GM21786 (cell line): ENCODE data around the gene TMEM17.

Source experiments
- ATAC-seq: cut with Tn5 transposase; IDR thresholded peaks from one replicate; pipeline ENCODE4 v1.9.1; 2021; ENCODE audit not compliant: unreplicated experiment

Gene TMEM17

DNA sequence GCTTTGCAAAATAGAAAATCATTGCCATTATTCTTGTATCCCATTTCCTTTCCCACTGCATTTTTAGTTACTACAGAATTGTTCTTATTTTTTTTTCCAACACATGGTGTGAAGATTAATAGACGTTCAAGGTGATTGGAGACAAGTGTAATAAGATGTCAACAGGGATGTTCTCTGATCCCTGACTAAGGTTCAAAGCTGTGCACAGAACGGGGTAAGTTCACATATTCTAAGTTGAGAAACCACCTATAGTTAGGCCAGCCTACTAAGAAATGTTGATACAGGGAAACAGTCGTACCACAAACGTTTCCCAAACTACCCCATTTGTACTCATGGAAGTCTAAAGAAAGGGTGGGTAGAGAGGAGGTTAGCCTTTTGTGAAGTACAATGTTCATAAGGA, 6.4 kb upstream of the TMEM17 start:
- no peak for ATAC-seq

DNA sequence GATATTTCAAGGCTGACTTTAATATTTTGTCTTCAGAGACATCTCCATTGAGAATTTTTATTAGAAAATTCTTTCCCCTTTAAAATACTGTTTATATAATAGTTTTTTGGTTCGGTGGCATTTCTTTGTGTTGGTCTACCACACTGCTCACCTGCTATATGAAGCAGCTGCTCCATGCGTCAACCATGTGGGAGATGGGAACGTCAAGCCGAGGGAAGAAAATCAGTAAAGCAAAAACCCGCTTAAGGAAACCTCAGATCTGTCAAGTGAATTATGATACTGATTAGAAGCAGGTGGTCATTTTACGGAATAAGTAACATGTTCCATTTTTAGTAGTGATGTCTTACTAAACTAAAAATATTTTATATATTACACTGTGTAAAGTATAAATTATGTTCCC, 5.6 kb upstream of the TMEM17 start:
- no peak for ATAC-seq

DNA sequence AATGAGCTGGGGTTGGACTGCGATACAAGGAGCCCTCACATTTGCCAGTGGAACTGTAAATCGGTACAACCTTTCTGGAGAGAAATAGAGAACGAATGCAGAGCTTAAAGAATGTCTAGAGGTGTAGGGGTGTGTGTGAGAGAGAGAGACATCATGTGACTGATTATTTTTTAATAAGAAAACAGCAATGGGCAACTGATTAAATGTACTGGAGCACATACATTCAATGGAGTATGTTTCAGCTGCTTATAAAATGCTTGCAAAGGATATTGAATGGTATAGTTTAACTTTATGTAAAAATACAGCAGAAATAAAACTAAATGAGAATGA, 391 bp upstream of the TMEM17 start:
- ATAC-seq: peak; percentile 35

DNA sequence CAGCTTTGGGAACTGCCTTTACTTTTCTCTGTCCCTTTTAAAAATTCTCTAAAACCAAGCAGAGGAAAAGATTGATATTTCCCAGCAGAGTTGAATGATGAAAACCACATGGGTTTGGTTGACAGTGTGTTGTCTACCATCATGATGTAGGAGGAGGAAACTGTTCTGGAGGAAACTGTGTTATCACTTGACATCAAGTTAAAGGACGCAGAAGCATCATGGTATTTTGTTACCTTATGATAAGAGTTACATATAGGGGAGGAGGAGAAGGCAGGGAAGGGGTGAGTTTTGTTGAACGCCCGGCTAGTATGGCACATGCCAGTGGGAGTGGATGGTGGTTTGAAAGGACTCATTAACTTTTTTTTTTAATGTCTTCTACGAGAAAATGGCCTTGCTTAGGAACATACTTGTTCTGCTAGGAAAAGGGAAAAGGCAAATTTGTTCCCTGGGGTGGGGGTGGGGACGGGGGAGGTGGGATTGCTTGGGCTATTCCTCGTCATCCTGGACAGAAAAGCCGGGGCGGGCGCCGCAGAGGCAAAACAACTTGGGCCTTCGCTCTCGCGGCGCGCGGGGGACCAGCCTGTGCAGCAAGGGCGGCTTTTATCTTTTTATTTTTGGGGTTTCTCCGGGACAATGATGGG, 766 bp downstream of the TMEM17 start:
- no peak for ATAC-seq

DNA sequence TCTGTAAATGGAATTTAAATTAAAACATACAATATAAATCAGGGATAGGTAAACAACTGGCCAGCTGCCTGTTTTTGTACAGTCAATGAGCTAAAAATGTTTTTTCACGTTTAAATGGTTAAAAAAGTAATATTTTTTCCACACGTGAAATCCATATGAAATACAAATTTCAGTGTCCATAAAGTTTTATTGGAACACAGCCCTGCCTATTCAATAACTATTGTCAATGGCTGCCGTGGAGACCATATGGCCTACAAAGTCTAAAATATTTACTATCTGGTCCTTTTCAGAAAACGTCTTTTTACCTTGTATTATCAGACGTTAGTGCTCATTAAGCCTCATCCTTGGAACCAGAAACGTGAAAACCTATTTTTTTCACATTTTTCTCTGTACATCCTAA, 1.3 kb downstream of the TMEM17 start:
- ATAC-seq: no peak

DNA sequence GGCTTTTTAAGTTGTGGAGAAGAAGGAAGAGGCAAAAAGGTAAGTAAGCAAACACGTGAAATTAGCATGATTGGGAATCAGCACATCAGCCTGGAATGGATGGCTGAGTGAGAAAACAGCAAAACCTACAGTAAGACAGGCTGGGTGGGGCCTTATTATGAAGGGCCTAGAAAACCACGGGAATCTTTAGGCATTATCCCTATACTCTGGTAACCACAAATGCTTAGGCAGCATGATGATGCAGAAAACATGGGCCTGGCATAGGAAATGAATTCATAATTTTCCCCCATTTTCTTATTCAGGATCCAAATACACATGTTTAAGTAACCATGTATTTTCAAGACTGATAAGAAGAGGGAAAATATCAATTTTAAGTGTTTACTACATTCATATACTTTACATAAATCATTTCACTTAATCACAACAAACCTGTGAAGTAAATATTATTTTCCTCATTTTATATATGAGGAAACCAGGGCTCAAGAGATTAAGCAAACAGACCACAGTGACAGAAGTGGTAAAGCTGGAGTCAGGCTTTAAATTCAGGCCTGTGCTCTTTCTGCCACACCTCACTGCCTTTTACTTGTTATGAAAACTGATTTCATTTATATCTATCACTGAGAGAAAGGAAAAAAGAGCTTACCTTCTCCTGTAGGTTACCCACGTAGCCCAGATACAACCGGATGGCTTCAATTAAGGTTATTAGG, 4.0 kb downstream of the TMEM17 start:
- ATAC-seq: no peak

DNA sequence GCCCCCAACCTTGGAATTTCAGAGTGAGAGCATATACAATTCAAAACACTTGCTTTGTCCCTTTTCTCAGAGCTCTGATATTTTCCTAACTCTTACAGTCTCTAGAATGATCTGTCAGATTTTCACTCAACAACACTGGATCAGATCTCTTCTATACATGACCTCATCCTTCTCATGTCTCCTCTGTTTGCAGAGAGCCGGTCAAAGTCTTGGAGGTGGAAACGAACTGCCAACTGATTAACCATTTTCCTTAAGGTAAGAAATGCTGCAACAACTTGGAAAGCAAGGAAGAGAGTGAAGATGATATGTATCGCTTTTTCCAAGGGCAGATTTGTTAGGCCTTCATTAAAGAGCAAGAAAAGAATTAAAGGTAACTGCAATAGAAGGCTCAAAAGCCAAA, 4.9 kb downstream of the TMEM17 start:
- ATAC-seq: no peak

DNA sequence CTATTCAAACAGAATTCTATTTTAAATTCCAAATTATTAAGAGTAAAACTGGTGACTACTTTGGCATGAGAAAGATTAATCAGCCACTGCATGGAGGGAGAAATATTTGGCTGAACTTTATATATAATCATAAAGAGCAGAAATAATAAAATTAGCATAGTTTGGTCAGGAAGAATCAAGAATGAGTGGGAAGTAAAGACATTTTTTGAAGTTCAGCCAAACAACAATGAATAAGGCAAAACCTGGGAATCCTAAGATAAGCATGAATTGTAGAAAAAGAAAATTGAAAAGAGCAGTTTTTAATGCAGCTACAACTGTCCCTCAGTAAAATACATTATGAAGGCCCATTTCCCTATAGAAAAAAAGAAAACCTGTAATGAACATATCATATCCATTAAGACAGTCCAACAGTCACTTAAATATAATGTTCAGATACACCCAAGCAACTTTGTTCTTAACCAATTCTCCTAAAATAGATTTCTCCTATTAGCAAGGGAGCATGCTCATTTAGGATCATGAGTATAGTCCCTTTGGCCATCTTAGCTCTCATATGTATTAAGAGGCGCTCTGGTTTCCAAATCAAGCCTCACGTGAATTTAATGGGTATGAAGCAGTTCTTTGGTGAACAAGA, 6.5 kb downstream of the TMEM17 start:
- ATAC-seq: no peak

DNA sequence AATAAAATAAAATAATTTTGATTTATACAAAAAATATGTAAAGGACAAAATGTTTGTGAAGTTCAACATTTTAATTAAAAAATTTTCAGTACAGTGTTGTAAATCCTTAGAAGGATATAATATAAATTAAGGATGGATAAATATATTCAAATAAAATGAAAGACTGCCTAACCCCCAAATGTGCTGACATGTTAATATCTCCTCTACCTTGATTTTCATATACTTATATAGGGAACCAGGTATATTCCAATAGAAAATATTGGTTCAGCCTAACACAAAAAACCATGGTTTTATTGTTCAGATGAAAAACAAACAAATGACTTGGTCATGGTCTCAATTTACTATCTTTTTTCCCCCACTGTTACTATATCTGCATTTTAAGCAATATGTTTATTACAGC, 7.3 kb downstream of the TMEM17 start:
- no peak for ATAC-seq

DNA sequence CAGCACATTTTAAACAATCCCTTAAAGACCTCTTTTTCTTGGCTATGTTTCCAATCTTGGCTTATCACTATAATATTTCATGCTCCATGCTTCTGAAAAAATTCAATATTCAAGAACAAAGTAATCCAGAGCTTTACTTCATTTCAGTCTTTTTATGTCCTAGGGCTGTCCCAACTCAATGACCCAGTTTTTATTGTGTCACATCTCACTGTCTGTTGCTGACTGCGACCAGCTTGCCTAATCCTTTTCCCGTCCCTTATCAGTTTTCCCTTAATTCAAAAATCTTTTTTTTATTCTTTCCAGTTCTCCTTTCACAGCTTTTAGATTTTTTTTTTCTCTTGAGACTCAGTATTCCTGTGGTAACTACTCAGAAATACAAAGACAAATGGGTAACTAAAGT, 10.2 kb downstream of the TMEM17 start:
- no peak for ATAC-seq

DNA sequence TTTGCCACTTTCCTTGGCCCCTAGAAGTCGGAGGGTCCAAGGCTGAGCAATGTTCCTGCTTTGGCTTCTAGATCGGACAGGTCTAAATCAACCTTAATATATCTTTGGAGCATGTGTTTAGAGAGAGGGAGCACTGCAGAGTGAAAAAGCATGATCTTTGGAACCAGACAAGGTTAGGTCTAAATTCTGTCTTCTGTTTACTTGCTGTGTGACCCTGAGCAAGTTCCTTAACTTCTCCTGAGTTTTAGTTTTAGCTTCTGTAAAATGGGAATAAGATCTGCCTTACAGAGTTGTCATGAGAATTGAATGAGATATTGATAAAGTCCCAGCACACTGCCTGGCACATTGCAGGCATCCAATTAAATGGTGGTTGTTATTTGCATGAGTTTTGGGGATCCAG, 13.9 kb downstream of the TMEM17 start:
- ATAC-seq: no peak

DNA sequence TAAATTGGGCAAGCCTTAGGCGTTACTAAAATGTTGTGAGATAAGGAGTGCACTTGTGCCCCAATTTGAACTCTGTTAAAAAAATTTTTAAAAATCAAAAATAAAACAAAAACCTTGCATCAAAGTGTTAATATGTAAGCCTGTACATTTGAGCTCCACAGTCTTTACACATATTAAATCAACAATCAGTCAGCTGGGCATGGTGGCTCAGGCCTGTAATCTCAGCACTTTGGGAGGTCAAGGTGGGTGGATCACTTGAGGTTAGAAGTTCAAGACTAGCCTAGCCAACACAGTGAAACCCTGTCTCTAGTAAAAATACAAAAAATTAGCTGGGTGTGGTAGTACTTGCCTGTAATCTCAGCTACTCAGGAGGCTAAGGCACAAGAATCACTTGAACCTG, 16.3 kb downstream of the TMEM17 start:
- ATAC-seq: no peak

DNA sequence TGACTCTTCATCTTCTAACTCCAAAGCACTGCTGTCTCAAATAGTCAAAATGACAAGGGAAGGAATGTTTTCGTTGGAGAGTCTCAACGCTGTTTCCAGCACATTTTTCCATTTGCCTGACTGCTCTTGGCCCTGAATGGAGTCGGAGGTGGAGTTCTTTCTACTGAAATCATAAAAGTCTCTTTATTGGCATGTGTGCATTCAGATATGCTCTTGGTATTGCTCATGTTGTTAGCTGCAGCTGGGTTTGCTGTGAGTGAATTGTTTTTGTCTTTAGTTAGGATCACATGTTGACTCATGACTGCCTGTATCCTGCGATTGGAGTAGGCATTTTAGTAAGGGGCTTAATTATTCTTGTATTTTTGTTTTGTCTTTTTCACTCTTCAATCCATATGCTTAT, 16.8 kb downstream of the TMEM17 start:
- no peak for ATAC-seq

DNA sequence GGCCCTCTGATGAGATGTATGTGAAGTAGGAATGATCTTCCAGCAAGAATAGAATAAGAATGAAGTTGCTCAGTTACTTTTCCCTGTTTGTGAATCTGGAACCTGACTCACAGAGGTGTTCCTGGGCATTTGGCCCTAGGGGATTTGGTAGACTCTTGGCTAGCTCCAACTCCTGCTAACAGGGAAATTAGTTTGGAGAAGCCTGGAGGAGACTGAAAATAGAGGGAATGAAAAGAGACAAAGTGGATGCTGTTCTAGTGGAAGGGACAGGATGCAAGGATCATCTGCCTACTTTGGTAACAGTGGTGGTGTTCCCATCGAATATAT, 19.6 kb downstream of the TMEM17 start:
- ATAC-seq: no peak

DNA sequence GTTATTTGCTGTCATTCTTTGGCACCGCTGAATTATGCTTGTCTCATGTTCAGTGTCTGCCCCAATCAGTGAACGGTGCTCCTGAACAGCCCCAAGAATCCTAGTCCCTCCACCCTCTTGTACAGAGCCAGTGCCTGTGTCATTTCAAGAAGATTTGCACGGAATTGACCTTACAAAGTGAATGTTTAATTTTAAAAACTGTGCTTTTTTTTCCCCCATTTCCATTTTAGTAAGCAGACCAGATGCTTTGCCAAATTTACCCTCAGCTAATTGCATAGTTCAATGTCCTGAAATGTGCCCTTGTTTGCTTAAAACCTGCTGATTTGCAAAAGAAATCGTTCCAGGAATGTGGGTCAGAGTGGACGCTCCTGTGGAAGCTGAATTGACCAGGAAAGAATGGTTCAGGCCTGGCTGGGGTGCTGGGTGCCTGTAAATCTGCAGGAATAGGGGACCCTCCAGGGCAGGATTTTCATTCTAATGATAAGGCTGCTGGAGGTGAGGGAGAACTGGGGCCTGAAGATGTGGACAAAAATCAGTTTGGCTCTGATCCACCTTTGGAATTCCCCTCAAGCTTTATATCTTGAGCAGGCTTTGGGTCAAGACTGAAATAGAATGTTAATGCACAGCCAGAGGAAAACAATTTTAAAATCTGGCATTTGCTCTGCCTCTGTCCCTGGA, 20.1 kb downstream of the TMEM17 start:
- ATAC-seq: no peak

DNA sequence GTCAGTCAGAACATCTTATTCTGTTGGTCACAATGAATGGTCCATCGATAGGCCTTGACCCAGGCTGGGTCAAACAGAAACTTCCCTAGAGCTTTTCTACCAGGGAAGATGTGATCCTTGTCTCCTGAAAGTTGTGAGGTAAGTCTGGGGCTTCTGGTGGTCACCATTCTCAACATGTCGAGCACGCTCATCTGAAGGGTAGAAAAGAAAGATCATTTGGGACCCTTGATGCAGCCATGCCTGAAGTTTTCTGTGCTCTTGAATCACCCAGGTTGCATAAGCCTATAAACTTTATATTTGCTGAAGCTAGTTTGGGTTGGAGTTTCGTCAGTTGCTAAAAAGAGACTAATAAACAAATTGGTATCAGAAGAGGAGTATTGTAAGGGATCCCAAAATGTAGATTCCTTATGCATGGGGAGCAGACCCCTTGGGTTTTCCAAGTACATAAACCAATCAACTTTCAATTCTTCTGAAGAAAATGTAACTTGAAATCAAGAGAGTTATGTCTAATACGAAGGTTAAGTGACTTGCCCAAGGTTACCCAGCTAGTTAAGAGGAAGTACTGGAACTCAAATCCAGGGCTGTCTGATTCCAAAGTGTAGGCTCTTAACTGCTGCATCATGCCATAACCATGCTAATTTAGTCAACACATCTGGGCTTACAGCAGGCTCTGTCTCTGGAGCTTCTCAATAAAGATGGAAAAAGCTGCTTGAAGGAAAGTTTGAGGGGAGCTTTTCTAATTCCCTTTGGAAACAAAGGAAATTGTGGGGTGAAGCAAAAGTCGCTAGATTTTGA, 23.2 kb downstream of the TMEM17 start:
- ATAC-seq: no peak

DNA sequence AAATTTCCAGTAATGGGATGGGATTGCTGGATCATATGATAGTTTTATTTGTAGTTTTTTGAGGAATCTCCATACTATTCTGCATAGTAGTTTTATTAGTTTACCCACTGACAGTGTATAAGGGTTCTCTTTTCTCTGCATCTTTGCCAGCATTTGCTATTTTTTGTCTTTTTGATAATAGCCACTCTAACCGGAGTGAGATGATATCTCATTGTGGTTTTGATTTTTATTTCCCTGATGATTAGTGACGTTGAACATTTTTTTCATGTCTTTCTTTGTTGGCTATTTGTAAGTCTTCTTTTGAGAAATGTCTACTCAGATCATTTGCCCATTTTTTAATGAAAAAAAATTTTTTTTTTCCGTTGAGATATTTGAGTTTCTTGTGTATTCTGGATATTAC, 26.1 kb downstream of the TMEM17 start:
- no peak for ATAC-seq

DNA sequence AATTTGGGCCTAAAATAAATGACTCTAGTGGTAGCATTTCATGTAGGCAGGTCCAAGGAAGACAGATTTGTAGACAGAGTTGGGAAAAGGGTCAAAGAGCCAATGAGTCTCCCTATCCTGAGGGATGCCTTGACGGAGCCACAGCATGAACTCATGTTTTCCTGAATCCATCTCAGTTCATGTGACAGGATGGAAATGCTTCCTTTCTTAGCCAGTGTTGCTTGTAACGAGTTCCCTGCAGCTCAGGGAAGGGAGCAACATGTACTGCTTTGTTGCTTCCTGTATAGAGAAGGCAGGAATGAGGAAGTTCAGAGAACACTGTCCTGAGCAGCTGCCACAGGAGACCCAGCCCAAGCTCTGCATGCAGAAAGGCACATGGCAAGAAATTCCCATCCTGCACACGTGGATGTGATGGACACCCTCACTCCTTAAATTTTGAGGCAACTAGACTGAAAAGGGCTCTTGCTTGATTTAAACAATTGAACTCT, 27.9 kb downstream of the TMEM17 start:
- ATAC-seq: no peak

DNA sequence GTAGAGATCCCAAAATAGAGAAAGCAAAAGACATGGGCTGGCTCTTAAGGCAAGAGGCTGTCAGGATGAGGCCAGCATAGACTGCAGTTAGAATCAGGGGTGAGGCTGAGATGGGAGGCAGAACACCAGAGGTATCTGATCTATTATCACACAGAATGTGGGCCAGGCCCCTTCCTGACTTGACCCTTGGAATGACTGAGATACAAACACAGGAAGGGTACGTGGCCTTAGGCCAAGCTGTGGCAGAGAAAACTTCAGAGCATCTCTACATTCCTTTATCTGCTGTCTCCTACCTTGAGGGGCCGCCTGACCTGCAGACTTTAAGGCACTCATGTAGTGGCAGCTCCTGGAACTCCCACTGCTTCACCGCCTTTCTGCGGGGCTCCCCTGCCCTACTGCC, 28.4 kb downstream of the TMEM17 start:
- no peak for ATAC-seq

DNA sequence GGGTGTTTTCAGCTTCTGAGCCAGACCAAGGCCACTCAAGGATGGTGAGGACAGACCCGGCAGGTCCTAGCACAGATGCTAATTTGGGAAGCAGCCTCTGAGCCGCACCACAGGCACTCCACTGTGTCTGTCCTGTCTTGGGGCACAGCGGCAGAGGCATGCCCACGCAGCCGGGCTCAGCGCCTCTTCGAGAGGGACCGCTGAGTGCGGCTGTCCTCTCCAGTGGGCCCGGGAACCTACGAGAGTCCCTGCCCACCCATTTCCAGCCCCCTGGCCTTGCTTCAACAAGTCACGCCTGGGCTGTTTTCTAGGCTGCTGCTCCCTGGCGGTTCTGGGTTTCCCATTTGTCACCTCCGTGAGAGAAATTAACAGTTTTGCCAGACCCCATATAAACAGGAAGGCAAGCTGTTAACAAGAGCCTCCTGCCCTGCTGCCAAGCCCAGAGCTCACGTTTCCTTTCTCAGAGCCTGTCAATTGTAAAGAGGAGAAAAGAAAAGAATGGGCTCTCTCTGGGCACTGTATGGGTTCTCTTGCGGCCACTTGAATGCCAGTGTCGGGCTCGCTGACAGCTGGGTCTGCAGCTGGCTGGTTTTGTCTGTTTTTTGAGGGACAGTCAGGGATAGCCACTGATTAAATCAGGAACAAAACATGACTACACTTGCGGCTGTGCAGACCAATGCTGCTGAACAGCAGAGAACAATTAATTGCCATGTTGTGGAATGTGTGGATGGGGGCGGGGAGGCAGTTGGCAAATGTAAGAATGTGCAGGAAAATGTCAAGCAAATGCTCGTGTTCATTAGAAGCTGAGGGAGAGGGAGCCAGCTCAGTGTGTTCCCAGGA, 30.6 kb downstream of the TMEM17 start:
- ATAC-seq: peak; percentile 45
